Neuron (in vitro differentiated cells): ENCODE data around the gene KRTAP10-2.
"Not testable (repeated sequence)": the region's sequence is repeated elsewhere in the genome, so short reads cannot be mapped to it uniquely, and the experiment has no call there.

Source experiments
- H2AFZ ChIP-seq: one replicate; pipeline ENCODE4 v1.6.1; 2013; ENCODE audit warnings: low read depth, mild to moderate bottlenecking, inconsistent platforms, low read length, moderate library complexity
- H3K27me3 ChIP-seq: one replicate; pipeline ENCODE4 v1.6.1; 2013; ENCODE audit warnings: low read length; ENCODE audit not compliant: insufficient read depth
- H3K36me3 ChIP-seq: one replicate; pipeline ENCODE4 v1.6.1; 2013; ENCODE audit warnings: low read length; ENCODE audit not compliant: insufficient read depth
- H3K4me1 ChIP-seq: one replicate; pipeline ENCODE4 v1.6.1; 2013; ENCODE audit warnings: low read length; ENCODE audit not compliant: insufficient read depth
- H3K4me3 ChIP-seq: 2 replicates; pipeline ENCODE4 v1.5.1; 2013; ENCODE audit warnings: mild to moderate bottlenecking, low read length, moderate library complexity
- H3K9me3 ChIP-seq: one replicate; pipeline ENCODE4 v1.6.1; 2013; ENCODE audit warnings: low read length

KRTAP10-2 gene

GRCh38 chr21:44551340-44551961 is at the start of gene KRTAP10-2:
KRTAP10-2 (minus strand) TSS chr21:44551505; CDS start chr21:44551458, 47 bp downstream.
- Histone ChIP-seq H3K27me3 (peaks cover 2% of the 10 kb centered on the region), H3K36me3 (no peaks in the 10 kb centered on the region)

GRCh38 chr21:44601091-44601490 is 49.8 kb upstream of the KRTAP10-2 start:
- not testable (repeated sequence) for H3K4me1 ChIP-seq, H3K36me3 ChIP-seq, H2AFZ ChIP-seq, H3K27me3 ChIP-seq, H3K4me3 ChIP-seq, H3K9me3 ChIP-seq

More at GRCh38 chr21:44551340-44551961, at the start of gene KRTAP10-2:
- Histone ChIP-seq H2AFZ (no peak within 1 kb of the TSS), H3K4me3 (no peak within 1 kb of the TSS), H3K4me1 (peaks cover 22% of the 10 kb centered on the region), H3K9me3 (peaks cover 6% of the 10 kb centered on the region)

- not testable (repeated sequence) for H3K36me3 ChIP-seq, H3K4me3 ChIP-seq, H3K4me1 ChIP-seq, H3K9me3 ChIP-seq, H3K27me3 ChIP-seq, H2AFZ ChIP-seq
Measured at GRCh38 chr21:44600118-44600978, 49.0 kb upstream of the KRTAP10-2 start, which contains the start of gene KRTAP10-7. KRTAP10-7 (plus strand) TSS chr21:44600597; CDS start chr21:44600622, 25 bp downstream.

GRCh38 chr21:44599264-44600029 is 48.1 kb upstream of the KRTAP10-2 start:
- Histone ChIP-seq H3K27me3 (no peaks in the 10 kb centered on the region), H3K36me3 (no peaks in the 10 kb centered on the region), H3K9me3 (peaks cover 6% of the 10 kb centered on the region), H3K4me1 (no peaks in the 10 kb centered on the region), H2AFZ (no peak overlapping the region), H3K4me3 (no peak overlapping the region)

GRCh38 chr21:44598061-44598460 is 46.8 kb upstream of the KRTAP10-2 start:
- Histone ChIP-seq H3K4me3 (no peak overlapping the region), H3K27me3 (no peaks in the 10 kb centered on the region), H3K4me1 (no peaks in the 10 kb centered on the region), H3K36me3 (no peaks in the 10 kb centered on the region), H3K9me3 (peaks cover 2% of the 10 kb centered on the region), H2AFZ (no peak overlapping the region)

- no peaks in the 10 kb centered on the region for H3K4me1 ChIP-seq
- peaks cover 2% of the 10 kb centered on the region for H3K9me3 ChIP-seq
- H3K4me3 ChIP-seq, result no peak overlapping the region
- no peaks in the 10 kb centered on the region for H3K27me3 ChIP-seq
- no peaks in the 10 kb centered on the region for H3K36me3 ChIP-seq
- H2AFZ ChIP-seq, result no peak overlapping the region
Measured at GRCh38 chr21:44596068-44596725, 44.9 kb upstream of the KRTAP10-2 start.

GRCh38 chr21:44595524-44595923 is 44.2 kb upstream of the KRTAP10-2 start:
- Histone ChIP-seq H3K4me1 (no peaks in the 10 kb centered on the region), H3K4me3 (no peak overlapping the region), H3K27me3 (no peaks in the 10 kb centered on the region), H2AFZ (no peak overlapping the region), H3K36me3 (no peaks in the 10 kb centered on the region), H3K9me3 (peaks cover 2% of the 10 kb centered on the region)

GRCh38 chr21:44594406-44594916 is 43.2 kb upstream of the KRTAP10-2 start:
- Histone ChIP-seq H3K36me3 (no peaks in the 10 kb centered on the region), H3K4me3 (no peak overlapping the region), H3K27me3 (no peaks in the 10 kb centered on the region), H3K4me1 (no peaks in the 10 kb centered on the region), H3K9me3 (peaks cover 2% of the 10 kb centered on the region), H2AFZ (no peak overlapping the region)

GRCh38 chr21:44593598-44594405 is 42.5 kb upstream of the KRTAP10-2 start:
- Histone ChIP-seq H3K27me3 (no peaks in the 10 kb centered on the region), H3K4me1 (no peaks in the 10 kb centered on the region), H2AFZ (no peak overlapping the region), H3K9me3 (peaks cover 2% of the 10 kb centered on the region), H3K4me3 (no peak overlapping the region), H3K36me3 (no peaks in the 10 kb centered on the region)

GRCh38 chr21:44592446-44593311 is 41.4 kb upstream of the KRTAP10-2 start, which contains the start of gene KRTAP10-6:
KRTAP10-6 (minus strand) TSS chr21:44592505; CDS start chr21:44592484, 21 bp downstream.
- Histone ChIP-seq H3K4me1 (no peaks in the 10 kb centered on the region), H2AFZ (no peak within 1 kb of the TSS), H3K9me3 (no peaks in the 10 kb centered on the region)

GRCh38 chr21:44591801-44592130 is 40.5 kb upstream of the KRTAP10-2 start:
- H3K27me3 ChIP-seq, H3K4me3 ChIP-seq, H2AFZ ChIP-seq, H3K4me1 ChIP-seq, H3K9me3 ChIP-seq, H3K36me3 ChIP-seq: not testable (repeated sequence)

More at GRCh38 chr21:44592446-44593311, 41.4 kb upstream of the KRTAP10-2 start, which contains the start of gene KRTAP10-6:
- no peak within 1 kb of the TSS for H3K4me3 ChIP-seq
- no peaks in the 10 kb centered on the region for H3K36me3 ChIP-seq
- no peaks in the 10 kb centered on the region for H3K27me3 ChIP-seq
